Kidney epithelial cell (primary cell): ENCODE data around the gene MAGI3. TPM values are rescaled to one million over a fixed set of nuclear protein-coding genes. Genes with fewer than 3 reads are reported as not detected.

Experiments
- DNase-seq: peaks from one replicate; pipeline ENCODE4 v3.0.0-alpha.2; 2010; ENCODE audit warnings: low read depth
- H3K27me3 ChIP-seq: 2 replicates; pipeline ENCODE4 v1.6.0; 2011; ENCODE audit warnings: low read length; ENCODE audit not compliant: control insufficient read depth, insufficient read depth
- H3K36me3 ChIP-seq: 2 replicates; pipeline ENCODE4 v1.5.1; 2011; ENCODE audit warnings: low read length; ENCODE audit not compliant: control insufficient read depth, insufficient read depth
- H3K4me3 ChIP-seq: 2 replicates; pipeline ENCODE4 v1.5.1; 2011; ENCODE audit warnings: low read depth, mild to moderate bottlenecking, control low read depth, low read length
- CTCF ChIP-seq: IDR thresholded peaks from 2 replicates; pipeline ENCODE4 v1.5.1; 2011; ENCODE audit warnings: mild to moderate bottlenecking, moderate library complexity, low read length, control low read depth, inconsistent platforms; ENCODE audit not compliant: insufficient read depth, poor library complexity, severe bottlenecking
- total RNA-seq: library from RNA; depleted of rRNA; stranded (reverse); fragments of >200 nt; gene quantifications from 2 replicates; pipeline ENCODE4 v1.2.3, GENCODE V29; 2015

MAGI3 gene
- total RNA-seq, 1 donor from 2014 or later, result 3.7 TPM

GRCh38 chr1:113416496-113416895, 26.2 kb downstream of the MAGI3 start:
- Histone ChIP-seq H3K36me3 (no peaks in the 10 kb centered on the region), H3K27me3 (no peaks in the 10 kb centered on the region), H3K4me3 (no peak overlapping the region)
- no peak for DNase-seq
- no peak for TF ChIP-seq CTCF

GRCh38 chr1:113422315-113423068, 32.2 kb downstream of the MAGI3 start:
- no peak for TF ChIP-seq CTCF
- H3K27me3 ChIP-seq, result no peaks in the 10 kb centered on the region
- no peak overlapping the region for H3K4me3 ChIP-seq
- H3K36me3 ChIP-seq, result no peaks in the 10 kb centered on the region
- no peak for DNase-seq

- Histone ChIP-seq H3K27me3 (no peaks in the 10 kb centered on the region), H3K4me3 (no peak overlapping the region), H3K36me3 (no peaks in the 10 kb centered on the region)
- DNase-seq, result no peak
- no peak for TF ChIP-seq CTCF
Measured at GRCh38 chr1:113423826-113424225, 33.5 kb downstream of the MAGI3 start.

GRCh38 chr1:113429461-113430153, 39.3 kb downstream of the MAGI3 start:
- DNase-seq, result no peak
- Histone ChIP-seq H3K27me3 (no peaks in the 10 kb centered on the region), H3K4me3 (no peak overlapping the region), H3K36me3 (no peaks in the 10 kb centered on the region)
- no peak for TF ChIP-seq CTCF

GRCh38 chr1:113433184-113433583, 42.9 kb downstream of the MAGI3 start:
- Histone ChIP-seq H3K4me3 (no peak overlapping the region), H3K36me3 (no peaks in the 10 kb centered on the region), H3K27me3 (no peaks in the 10 kb centered on the region)
- no peak for TF ChIP-seq CTCF
- DNase-seq, result no peak
